HG02884 (cell line): Measurements from ENCODE around the gene MEX3C.

Experiments
- ATAC-seq: cut with Tn5 transposase; IDR thresholded peaks from one replicate; pipeline ENCODE4 v1.9.1; 2021; ENCODE audit warnings: mild to moderate bottlenecking, moderate library complexity; ENCODE audit not compliant: unreplicated experiment

Gene MEX3C

DNA sequence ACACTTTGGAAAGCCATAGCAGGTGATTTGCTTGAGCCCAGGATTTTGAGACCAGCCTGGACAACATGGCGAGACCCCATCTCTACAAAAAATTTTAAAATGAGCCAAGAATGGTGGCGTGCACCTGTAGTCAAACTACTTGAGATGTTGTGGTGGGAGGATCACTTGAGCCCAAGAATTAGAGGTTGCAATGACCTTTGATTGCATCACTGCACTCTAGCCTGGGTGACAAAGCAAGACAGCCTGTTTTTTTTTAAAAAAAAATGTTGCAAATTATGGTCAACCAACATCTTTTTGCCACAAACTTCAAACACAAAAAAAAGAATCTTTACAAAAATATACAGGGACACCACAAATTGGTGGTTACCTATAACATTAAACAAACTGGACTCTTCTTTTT lies 40.3 kb downstream of the MEX3C start:
- ATAC-seq = no peak

GRCh38 chr18:51154431-51155063 lies 42.9 kb downstream of the MEX3C start:
- no peak for ATAC-seq

DNA sequence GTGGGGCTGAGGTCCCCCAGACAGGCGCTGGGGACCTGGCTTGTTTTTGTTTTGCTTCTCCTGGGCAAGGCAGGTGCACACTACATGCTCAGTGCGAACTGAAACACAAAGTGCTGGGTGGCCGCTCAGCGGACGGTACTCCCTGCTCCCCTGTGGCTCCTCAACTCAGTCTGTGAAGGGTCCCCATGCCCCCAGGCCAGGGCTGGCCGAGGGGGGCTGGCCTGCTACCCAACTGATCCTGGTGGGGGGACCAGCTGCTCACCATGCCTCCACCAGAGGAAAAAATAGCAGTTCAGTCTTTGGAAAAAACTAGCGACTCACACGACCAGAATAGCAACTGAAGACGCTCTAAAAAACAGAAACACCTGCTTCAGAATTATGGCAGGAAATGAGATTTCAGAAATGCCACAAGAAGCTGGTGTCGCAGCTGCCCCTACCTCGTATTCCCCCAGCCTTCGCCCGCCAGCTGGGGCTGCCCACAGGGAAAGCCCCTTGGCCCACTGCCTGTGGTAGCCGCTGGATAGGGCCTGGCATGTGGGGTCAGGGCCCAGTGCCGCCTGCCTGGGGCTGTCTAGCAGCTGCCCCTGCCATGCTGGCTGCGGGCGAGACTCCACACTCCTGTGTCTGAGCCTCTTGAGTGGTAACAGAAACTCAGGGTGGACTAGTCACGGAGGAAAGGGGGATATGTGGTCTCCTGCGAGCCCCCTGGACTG lies 43.7 kb downstream of the MEX3C start:
- ATAC-seq = peak; percentile 55

DNA sequence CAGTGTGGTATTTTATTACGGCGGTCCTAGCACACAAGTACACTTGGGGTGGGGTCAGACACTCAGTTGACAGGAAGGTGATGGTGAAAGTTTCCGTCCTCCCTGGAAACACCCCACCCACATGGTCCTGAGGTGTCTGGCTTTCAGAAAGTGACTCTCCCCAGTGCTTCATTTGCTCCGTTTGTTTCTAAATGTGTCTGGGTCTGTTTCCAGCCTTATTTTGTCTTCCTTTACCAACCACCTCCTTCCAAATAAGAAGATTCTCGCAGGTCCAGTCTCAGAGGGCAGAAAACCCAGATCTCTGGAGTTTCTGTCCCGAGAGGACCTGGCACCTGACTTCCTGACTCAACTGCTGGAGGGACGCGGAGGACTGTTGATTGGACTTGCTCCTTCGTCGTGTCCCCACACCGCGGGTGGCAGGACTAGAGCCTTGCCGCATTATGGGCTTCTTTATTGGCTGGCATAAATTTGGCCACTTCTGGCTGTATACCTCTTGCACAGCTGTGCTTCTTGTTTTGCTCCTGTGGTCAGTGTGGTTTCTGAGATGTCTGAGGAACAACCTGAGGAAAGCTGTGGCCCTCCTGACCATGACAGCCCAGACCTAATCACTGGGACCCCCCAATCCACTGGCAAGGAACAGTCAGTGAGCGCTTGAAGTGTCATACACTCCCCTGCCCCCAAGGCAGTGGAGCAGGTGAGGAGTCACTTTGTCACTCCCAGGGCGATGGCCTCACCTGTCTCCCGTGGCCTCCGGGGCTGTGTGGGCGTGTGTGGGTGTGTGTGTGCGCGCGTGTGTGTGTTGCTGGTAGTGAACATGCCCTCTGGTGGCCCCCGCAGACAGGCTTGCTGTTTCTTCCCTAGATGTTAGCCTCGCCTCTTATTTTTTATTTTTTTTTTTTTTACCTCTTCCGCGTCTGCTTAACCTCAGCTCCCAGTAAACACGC lies 45.6 kb downstream of the MEX3C start:
- peak; percentile 40 for ATAC-seq

DNA sequence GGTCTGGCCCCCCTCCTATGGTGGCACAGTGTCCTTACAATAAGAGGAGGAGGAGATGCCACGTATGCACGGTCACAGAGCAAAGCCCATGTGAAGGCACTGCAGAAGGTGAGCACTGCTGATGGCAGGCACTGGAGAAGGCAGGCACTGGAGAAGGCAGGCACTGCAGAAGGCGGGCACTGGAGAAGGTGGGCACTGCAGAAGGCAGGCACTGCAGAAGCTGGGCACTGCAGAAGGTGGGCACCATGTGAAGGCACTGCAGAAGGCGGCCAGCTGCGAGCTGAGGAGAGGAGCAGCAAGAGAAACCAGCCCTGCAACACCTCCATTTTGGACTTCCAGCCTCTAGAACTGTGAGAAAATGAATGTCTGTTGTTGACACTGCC lies 46.3 kb downstream of the MEX3C start:
- no peak for ATAC-seq

- no peak for ATAC-seq
These were observed 47.3 kb downstream of the MEX3C start for GRCh38 chr18:51150113-51150700.

DNA sequence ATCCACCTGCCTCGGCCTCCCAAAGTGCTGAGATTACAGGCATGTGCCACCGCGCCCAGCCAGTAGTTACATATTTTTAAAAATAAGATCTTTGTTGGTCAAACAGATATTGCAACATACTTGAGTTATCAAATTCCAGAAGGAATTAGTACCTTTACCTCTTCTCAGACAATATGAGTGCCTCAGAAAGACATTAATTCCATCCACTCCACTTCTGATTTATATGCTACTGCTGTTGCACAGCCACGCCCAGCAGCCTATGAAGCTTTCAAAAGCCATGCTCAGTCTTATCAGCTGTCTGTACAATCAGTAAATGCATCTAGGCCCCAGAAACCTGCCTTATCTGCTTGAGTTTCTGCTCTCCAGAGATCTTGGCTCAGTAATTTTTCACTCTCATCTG lies 47.8 kb downstream of the MEX3C start:
- no peak for ATAC-seq

DNA sequence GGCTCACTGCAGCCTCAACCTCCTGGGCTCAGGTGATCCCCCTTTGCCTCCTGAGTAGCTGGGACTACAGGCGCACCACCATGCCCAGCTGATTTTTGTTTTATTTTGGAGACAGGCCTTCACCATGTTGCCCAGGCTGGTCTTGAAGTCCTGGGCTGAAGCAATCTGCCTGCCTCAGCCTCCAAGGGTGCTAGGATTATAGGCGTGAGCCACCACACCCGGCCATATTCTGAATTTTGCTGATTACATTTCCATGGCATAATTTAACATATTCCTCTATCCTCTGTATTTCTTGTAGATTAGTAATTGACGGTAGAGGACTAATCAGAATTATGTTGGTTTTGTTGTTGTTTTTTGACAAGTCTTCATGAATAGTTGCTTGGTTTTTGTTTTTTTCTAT lies 50.6 kb downstream of the MEX3C start:
- no peak for ATAC-seq

DNA sequence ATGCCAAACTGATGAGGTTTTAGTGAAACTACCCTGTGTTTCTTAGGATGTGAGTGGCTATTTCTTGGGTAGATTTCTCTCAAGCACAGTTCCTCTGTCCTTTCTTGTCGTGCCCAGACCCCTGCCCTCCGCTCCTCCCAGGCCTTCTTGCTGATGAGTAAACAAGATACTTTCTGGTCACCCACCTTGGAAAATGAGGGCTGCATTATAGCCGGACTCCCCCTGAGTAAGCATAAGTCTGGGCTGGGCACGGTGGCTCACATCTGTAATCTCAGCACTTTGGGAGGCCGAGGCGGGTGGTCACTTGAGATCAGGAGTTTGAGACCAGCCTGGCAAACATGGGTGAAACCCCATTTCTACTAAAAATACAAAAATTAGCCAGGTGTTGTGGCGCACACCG lies 58.5 kb downstream of the MEX3C start:
- no peak for ATAC-seq

- no peak for ATAC-seq
These were observed 59.6 kb downstream of the MEX3C start for GRCh38 chr18:51137891-51138290.

DNA sequence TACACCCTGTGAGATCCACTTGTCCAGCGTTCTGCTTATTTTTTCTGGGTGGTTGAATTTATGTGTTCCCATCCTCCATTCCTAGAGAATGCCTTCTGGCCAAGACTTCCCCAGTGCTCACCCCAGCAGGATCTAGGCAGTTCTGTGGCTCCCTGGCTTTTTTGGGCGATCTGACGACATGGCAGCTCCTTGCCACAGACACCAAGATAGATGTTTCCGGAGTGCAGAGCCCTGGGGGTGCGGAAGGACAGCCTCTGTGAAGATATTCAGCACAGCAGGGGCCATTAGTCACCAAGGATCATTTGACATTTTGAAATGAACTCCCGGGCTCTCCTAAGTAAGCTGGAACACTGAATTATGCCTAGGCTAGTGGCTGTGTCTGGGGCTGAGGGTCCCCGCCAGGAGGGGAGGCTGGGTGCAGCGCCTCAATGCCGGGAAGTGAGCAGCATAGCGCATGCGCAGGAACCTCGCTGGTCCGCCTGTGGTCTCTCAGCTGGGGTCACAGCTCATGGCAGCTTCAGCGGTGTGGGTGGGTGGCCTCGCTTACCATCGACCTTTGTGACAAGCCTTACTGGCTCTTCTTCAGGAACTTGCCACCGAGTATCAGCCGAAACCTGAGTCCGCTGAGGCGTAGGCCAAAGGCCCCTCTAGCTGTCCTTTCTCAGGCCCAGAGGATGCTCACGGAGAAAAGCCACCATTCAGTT lies 60.3 kb downstream of the MEX3C start:
- no peak for ATAC-seq

DNA sequence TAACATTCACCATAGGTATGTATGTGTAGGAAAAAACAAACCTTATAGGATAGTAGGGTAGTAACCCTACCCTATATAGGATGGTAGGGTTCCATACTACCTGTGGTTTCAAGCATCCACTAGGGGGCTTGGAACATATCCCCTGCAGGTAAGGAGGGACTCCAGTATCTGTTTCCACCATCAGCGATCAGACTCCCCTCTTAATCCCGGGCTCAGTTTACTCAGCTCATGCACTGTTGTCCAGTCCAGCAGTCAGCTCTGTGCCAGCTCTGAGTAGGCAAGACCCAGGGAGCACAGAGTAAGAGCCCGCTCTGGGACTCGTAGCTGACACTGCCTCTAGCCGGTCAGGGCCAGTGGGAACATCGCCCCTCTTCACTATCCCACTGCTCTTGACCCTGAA lies 61.7 kb downstream of the MEX3C start:
- no peak for ATAC-seq

- no peak for ATAC-seq
These were observed 62.1 kb downstream of the MEX3C start for GRCh38 chr18:51135364-51135763.

DNA sequence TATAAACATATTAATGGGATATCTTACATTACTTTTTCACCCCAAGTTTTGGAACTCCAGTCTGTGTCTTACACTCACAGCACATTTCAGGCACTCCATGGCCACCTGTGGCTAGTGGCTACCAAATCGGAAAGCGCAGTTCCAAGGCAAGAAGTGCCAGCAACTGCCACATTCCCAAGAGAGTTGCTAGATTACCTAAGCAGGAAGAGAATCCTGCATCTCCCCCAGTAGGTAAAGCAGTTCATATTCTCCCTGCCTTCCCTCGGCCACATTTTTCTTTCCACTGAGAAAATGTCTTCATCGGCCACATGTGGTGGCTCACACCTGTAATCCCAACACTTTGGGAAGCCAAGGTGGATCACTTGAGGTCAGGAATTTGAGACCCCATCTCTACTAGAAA lies 62.8 kb downstream of the MEX3C start:
- ATAC-seq = no peak

DNA sequence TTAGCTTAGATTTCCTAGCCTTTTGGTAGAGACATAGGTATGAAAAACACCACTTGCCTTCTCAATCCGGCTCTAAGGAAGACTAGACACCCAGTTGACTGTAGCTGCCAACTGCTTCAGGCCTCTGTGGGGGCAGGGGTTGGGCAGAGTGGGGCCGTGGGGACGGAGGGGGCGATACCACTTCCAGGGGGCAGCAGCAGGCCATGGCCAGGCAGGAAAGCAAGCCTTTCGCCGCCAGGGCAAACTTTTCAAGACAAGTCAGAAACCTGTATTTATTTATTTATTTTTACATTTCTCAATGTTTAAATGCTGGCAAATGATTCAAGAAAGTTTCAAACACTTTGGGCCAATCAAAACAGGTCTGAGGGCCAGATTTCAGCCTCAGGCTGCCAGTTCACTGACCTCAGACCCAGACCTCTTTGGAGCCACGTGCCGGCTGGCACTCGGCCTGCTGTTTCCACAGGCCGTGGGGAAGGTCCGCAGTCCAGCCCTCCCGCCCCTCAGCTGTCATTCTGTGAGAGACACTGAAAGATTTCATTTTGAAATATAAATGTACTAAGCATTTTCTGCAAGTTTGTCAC lies 63.8 kb downstream of the MEX3C start:
- ATAC-seq = no peak

DNA sequence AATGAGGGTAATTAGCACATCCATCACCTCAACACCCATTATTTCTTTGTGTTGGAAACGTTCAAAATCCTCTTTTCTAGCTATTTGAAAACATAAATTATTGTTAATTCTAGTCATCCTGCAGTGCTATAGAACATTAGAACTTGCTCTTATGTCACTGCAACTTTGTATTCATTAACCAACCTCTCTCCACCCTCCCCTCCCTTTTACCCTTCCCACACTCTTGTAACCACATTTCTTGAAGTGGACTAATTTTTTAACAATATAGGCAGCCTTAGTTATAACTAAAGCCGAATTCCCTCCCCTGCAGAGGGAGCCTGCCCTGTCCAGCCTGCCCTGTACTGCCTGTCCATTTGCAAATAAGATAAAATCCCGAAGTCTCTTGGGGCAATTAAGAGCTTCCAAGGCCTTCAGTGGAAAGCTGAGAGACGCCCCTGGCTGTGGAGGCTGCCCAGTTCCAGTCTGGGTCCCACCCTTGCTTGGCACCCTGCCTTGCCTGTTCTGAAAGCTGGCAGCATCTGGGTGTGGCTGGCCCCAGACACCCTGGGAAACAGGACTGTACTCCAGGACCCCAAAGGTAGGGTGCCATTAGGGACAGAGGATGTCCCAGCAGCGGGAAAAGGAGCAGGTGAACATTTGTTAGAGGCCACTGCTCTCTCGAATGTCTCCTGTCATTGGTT lies 65.1 kb downstream of the MEX3C start:
- no peak for ATAC-seq

- ATAC-seq = no peak
These were observed 68.9 kb downstream of the MEX3C start for GRCh38 chr18:51128533-51128932.

GRCh38 chr18:51127664-51128063 lies 69.8 kb downstream of the MEX3C start:
- ATAC-seq = no peak

DNA sequence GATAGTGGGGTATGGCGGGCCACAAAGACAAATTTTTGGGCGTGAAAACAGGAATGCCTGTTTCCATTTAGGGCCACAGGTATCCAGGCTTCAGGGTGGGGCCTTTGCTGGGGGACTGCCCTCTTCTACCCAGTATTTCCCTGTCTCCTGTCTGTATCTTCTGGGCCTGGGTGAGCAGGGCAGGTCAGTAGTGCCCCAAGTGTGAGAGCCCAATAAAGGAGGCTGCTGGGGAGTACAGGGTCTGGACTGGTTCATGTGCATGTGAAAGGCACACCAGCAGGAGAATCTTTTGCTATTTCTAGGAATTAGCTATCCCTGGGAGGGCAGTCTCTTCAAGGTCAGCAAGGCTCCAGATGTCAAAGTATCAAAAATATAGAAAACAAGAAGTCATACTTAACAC lies 71.5 kb downstream of the MEX3C start:
- no peak for ATAC-seq
